HepG2 (cell line): ENCODE data around the gene PRSS33. TPM values are rescaled to one million over a fixed set of nuclear protein-coding genes. Genes with fewer than 3 reads are reported as not detected.
A peak's percentile ranks its signal among the peaks of the same experiment; 100 is the strongest.

Experiments
- AKAP8 ChIP-seq: sonication (generic); formaldehyde crosslinking; IDR thresholded peaks from 2 replicates; pipeline ENCODE4 v1.5.1; 2020; ENCODE audit warnings: mild to moderate bottlenecking, missing genetic modification reagents
- DR1 ChIP-seq: sonication (generic); formaldehyde crosslinking; IDR thresholded peaks from 2 replicates; pipeline ENCODE4 v1.8.0; 2021; ENCODE audit warnings: mild to moderate bottlenecking, missing genetic modification reagents, inconsistent platforms
- FOSL1 ChIP-seq: sonication (generic); formaldehyde crosslinking; IDR thresholded peaks from 2 replicates; pipeline ENCODE4 v1.9.0; 2021; ENCODE audit warnings: missing genetic modification reagents, borderline replicate concordance
- GABPA ChIP-seq, 2 experiments: IDR thresholded peaks; 2 replicates each; pipeline ENCODE4 v1.6.1; 2011 to 2016; ENCODE audit warnings: low read depth in 2 of 2, low read length in 1 of 2, missing biosample characterization in 1 of 2, missing genetic modification characterization in 1 of 2
- IRF2 ChIP-seq: IDR thresholded peaks from 2 replicates; pipeline ENCODE4 v1.6.1; 2018; ENCODE audit warnings: missing genetic modification reagents, missing compliant biosample characterization
- MBNL3 ChIP-seq: fragments of 250-450 bp; sonication (Bioruptor Pico); conservative IDR thresholded peaks from 2 replicates; pipeline ENCODE4 v1.8.0; 2022; ENCODE audit warnings: mild to moderate bottlenecking, inconsistent platforms
- MYPOP ChIP-seq: sonication (generic); formaldehyde crosslinking; IDR thresholded peaks from 2 replicates; pipeline ENCODE4 v1.8.1; 2023; ENCODE audit warnings: mild to moderate bottlenecking, moderate library complexity, missing genetic modification reagents
- PCBP1 ChIP-seq: fragments of 200-400 bp; formaldehyde crosslinking; IDR thresholded peaks from 2 replicates; pipeline ENCODE4 v1.6.1; 2017; ENCODE audit warnings: mild to moderate bottlenecking, low read depth, low read length, borderline replicate concordance
- SAFB2 ChIP-seq: sonication (generic); formaldehyde crosslinking; IDR thresholded peaks from 2 replicates; pipeline ENCODE4 v1.5.1; 2020; ENCODE audit warnings: missing genetic modification reagents, low read depth, mild to moderate bottlenecking, borderline replicate concordance
- SIN3A ChIP-seq: IDR thresholded peaks from 2 replicates; pipeline ENCODE4 v1.6.1; 2011; ENCODE audit warnings: low read depth, mild to moderate bottlenecking, control low read depth, low read length, borderline replicate concordance
- SMYD3 ChIP-seq: sonication (generic); formaldehyde crosslinking; IDR thresholded peaks from 2 replicates; pipeline ENCODE4 v1.8.1; 2023; ENCODE audit warnings: mild to moderate bottlenecking, missing genetic modification reagents
- TBX2 ChIP-seq: sonication (generic); formaldehyde crosslinking; IDR thresholded peaks from 2 replicates; pipeline ENCODE4 v1.5.0; 2020; ENCODE audit warnings: missing genetic modification reagents, mild to moderate bottlenecking, borderline replicate concordance
- TBX3 ChIP-seq: fragments of 450-650 bp; IDR thresholded peaks from 2 replicates; pipeline ENCODE4 v1.6.1; 2017; ENCODE audit warnings: antibody characterized with exemption, mild to moderate bottlenecking, inconsistent platforms, borderline replicate concordance
- THAP7 ChIP-seq: sonication (generic); formaldehyde crosslinking; IDR thresholded peaks from 2 replicates; pipeline ENCODE4 v1.8.1; 2023; ENCODE audit warnings: mild to moderate bottlenecking, missing genetic modification reagents
- ZNF580 ChIP-seq: IDR thresholded peaks from 2 replicates; pipeline ENCODE4 v1.6.1; 2016; ENCODE audit warnings: low read depth, borderline replicate concordance
- ZNF597 ChIP-seq: sonication (generic); formaldehyde crosslinking; IDR thresholded peaks from 2 replicates; pipeline ENCODE4 v1.5.0; 2020; ENCODE audit warnings: missing genetic modification reagents
- ZNF652 ChIP-seq: IDR thresholded peaks from 2 replicates; pipeline ENCODE4 v1.6.1; 2016; ENCODE audit warnings: low read depth, borderline replicate concordance
- ZNF703 ChIP-seq: sonication (generic); formaldehyde crosslinking; IDR thresholded peaks from 2 replicates; pipeline ENCODE4 v1.5.1; 2020; ENCODE audit warnings: missing genetic modification reagents, mild to moderate bottlenecking, moderate library complexity, borderline replicate concordance
- ZNF766 ChIP-seq: sonication (generic); formaldehyde crosslinking; IDR thresholded peaks from 2 replicates; pipeline ENCODE4 v1.5.0; 2020; ENCODE audit warnings: missing genetic modification reagents, borderline replicate concordance
- polyA plus RNA-seq, 8 experiments: library from polyadenylated mRNA; depleted of rRNA in 3 of 8; stranded (reverse) in 7 of 8; unstranded in 1 of 8; fragments of >200 nt; fragmentation: Illumina TruSeq in 4 of 8; extraction: Trizol in 4 of 8; gene quantifications; 2 replicates each; pipeline versions ENCODE4 v1.2.1 to v1.2.3, GENCODE V29; 2011 to 2016; ENCODE audit warnings: low read depth in 4 of 8, missing spikeins in 1 of 8, mixed read lengths in 1 of 8; ENCODE audit not compliant: insufficient read depth in 1 of 8
- total RNA-seq, 5 experiments: library from RNA; depleted of rRNA; stranded (reverse); fragments of >200 nt; fragmentation: Illumina TruSeq; extraction: Trizol; gene quantifications; 2 replicates each; pipeline ENCODE4 v1.2.3, GENCODE V29; 2016; ENCODE audit warnings: low read depth in 1 of 5
- TF ChIP-seq, protein P1 (sequence below): sonication (generic); formaldehyde crosslinking; IDR thresholded peaks from 2 replicates; pipeline ENCODE4 v1.4.0; 2020; ENCODE audit warnings: missing genetic modification reagents

The PRSS33 gene
- total and polyA plus RNA-seq, 2 of the 13 experiments (the other 11 are each of a cell fraction or from before 2014, with no cell fraction given): not detected

GRCh38 chr16:2777231-2777902, 10.0 kb downstream of the PRSS33 start, which contains the start of gene ELOB (continued):
- TF ChIP-seq SIN3A (no peak; the same call in 1 of the 2 replicates), TBX3 (no peak), DR1 (CRISPR knock-in tag) (peak; percentile 79), SAFB2 (CRISPR knock-in tag) (no peak), AKAP8 (CRISPR knock-in tag) (no peak), THAP7 (CRISPR knock-in tag) (peak; percentile 88; the same call in 1 of the 2 replicates), ZNF766 (CRISPR knock-in tag) (peak; percentile 57; the same call in 1 of the 2 replicates), ZNF703 (CRISPR knock-in tag) (peak; percentile 71; the same call in 1 of the 2 replicates), ZNF597 (CRISPR knock-in tag) (no peak), PCBP1 (no peak), MBNL3 (no peak), GABPA (IDR thresholded peaks at IDR 0.05; ENCODE audit: low read depth, low read length) (peak; percentile 45; the same call in 1 of the 2 replicates), GABPA (CRISPR knock-in tag; IDR thresholded peaks at IDR 0.05; ENCODE audit: low read depth) (no peak), IRF2 (CRISPR knock-in tag) (no peak; the same call in 1 of the 2 replicates), MYPOP (CRISPR knock-in tag) (no peak), ZNF580 (CRISPR knock-in tag) (peak; percentile 33; the same call in 1 of the 2 replicates), FOSL1 (no peak), ZNF652 (CRISPR knock-in tag) (no peak), SMYD3 (CRISPR knock-in tag) (no peak), TBX2 (CRISPR knock-in tag) (peak; percentile 43; the same call in 1 of the 2 replicates)
- TF ChIP-seq, protein P1, sequence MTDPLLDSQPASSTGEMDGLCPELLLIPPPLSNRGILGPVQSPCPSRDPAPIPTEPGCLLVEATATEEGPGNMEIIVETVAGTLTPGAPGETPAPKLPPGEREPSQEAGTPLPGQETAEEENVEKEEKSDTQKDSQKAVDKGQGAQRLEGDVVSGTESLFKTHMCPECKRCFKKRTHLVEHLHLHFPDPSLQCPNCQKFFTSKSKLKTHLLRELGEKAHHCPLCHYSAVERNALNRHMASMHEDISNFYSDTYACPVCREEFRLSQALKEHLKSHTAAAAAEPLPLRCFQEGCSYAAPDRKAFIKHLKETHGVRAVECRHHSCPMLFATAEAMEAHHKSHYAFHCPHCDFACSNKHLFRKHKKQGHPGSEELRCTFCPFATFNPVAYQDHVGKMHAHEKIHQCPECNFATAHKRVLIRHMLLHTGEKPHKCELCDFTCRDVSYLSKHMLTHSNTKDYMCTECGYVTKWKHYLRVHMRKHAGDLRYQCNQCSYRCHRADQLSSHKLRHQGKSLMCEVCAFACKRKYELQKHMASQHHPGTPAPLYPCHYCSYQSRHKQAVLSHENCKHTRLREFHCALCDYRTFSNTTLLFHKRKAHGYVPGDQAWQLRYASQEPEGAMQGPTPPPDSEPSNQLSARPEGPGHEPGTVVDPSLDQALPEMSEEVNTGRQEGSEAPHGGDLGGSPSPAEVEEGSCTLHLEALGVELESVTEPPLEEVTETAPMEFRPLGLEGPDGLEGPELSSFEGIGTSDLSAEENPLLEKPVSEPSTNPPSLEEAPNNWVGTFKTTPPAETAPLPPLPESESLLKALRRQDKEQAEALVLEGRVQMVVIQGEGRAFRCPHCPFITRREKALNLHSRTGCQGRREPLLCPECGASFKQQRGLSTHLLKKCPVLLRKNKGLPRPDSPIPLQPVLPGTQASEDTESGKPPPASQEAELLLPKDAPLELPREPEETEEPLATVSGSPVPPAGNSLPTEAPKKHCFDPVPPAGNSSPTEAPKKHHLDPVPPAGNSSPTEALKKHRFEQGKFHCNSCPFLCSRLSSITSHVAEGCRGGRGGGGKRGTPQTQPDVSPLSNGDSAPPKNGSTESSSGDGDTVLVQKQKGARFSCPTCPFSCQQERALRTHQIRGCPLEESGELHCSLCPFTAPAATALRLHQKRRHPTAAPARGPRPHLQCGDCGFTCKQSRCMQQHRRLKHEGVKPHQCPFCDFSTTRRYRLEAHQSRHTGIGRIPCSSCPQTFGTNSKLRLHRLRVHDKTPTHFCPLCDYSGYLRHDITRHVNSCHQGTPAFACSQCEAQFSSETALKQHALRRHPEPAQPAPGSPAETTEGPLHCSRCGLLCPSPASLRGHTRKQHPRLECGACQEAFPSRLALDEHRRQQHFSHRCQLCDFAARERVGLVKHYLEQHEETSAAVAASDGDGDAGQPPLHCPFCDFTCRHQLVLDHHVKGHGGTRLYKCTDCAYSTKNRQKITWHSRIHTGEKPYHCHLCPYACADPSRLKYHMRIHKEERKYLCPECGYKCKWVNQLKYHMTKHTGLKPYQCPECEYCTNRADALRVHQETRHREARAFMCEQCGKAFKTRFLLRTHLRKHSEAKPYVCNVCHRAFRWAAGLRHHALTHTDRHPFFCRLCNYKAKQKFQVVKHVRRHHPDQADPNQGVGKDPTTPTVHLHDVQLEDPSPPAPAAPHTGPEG: no peak
